Measurements from ENCODE around the gene CD3D. TPM values are rescaled to one million over a fixed set of nuclear protein-coding genes. Genes with fewer than 3 reads are reported as not detected.

Gene CD3D
- total and polyA plus RNA-seq, 12 donors: 0.31 to 6.3 (median 0.97) TPM; not detected in 6

- intact Hi-C loops (cut with DNase I): no loop called here
- no peaks in the 10 kb centered on the region for H3K9me3 ChIP-seq
- H3K27me3 ChIP-seq: peaks cover 0 to 14% (median 0%) of the 10 kb centered on the region in 7 donors
- H3K4me3 ChIP-seq: no peak overlapping the region
- H3K27ac ChIP-seq: no peak overlapping the region
- H3K4me1 ChIP-seq: no peaks in the 10 kb centered on the region
- DNase-seq (no peak), ATAC-seq (no peak)
- H3K36me3 ChIP-seq: no peaks in the 10 kb centered on the region
- TF ChIP-seq CTCF (IDR thresholded peaks at IDR 0.05): no peak
Measured at GRCh38 chr11:118328745-118329144, 13.8 kb downstream of the CD3D start.

- Histone ChIP-seq H3K4me3 (no peak overlapping the region), H3K27ac (no peak overlapping the region), H3K36me3 (no peaks in the 10 kb centered on the region), H3K4me1 (peaks cover 0 to 7% (median 0%) of the 10 kb centered on the region in 9 donors), H3K9me3 (no peaks in the 10 kb centered on the region), H3K27me3 (peaks cover 0 to 14% (median 0%) of the 10 kb centered on the region in 7 donors)
- no peak for DNase-seq
- ATAC-seq: no peak
- TF ChIP-seq CTCF (IDR thresholded peaks at IDR 0.05): no peak
- intact Hi-C loops (cut with DNase I): no loop called here
Measured at GRCh38 chr11:118325283-118325682, 17.2 kb downstream of the CD3D start.

GRCh38 chr11:118322721-118323120 lies 19.8 kb downstream of the CD3D start:
- Histone ChIP-seq H3K27ac (no peak overlapping the region), H3K36me3 (no peaks in the 10 kb centered on the region), H3K9me3 (no peaks in the 10 kb centered on the region), H3K4me3 (no peak overlapping the region), H3K4me1 (peaks cover 0 to 33% (median 0%) of the 10 kb centered on the region in 9 donors), H3K27me3 (peaks cover 0 to 14% (median 0%) of the 10 kb centered on the region in 7 donors)
- intact Hi-C loops (cut with DNase I): no loop called here
- TF ChIP-seq CTCF (IDR thresholded peaks at IDR 0.05): no peak
- ATAC-seq (no peak), DNase-seq (no peak)
- 94 to 97% methylated on average over 19 of the region's 19 CpGs for WGBS, 2 donors

GRCh38 chr11:118321386-118322082 lies 21.0 kb downstream of the CD3D start:
- intact Hi-C loops (cut with DNase I): no loop called here
- Histone ChIP-seq H3K4me3 (no peak overlapping the region), H3K27me3 (peaks cover 0 to 17% (median 0%) of the 10 kb centered on the region in 7 donors), H3K36me3 (no peaks in the 10 kb centered on the region), H3K9me3 (no peaks in the 10 kb centered on the region), H3K27ac (no peak overlapping the region), H3K4me1 (peaks cover 0 to 45% (median 6%) of the 10 kb centered on the region in 9 donors)
- WGBS, 2 donors: 61 to 82% methylated on average over 5 of the region's 5 CpGs
- TF ChIP-seq CTCF (IDR thresholded peaks at IDR 0.05): no peak
- DNase-seq: no peak
- ATAC-seq: peak in 2 of 8 donors; percentile 26 to 40
